GM21360 (cell line): ENCODE data around the gene MORC4.

Experiments used
- ATAC-seq: cut with Tn5 transposase; IDR thresholded peaks from one replicate; pipeline ENCODE4 v1.9.1; 2021; ENCODE audit warnings: mild to moderate bottlenecking, moderate library complexity; ENCODE audit not compliant: unreplicated experiment

Gene MORC4

DNA sequence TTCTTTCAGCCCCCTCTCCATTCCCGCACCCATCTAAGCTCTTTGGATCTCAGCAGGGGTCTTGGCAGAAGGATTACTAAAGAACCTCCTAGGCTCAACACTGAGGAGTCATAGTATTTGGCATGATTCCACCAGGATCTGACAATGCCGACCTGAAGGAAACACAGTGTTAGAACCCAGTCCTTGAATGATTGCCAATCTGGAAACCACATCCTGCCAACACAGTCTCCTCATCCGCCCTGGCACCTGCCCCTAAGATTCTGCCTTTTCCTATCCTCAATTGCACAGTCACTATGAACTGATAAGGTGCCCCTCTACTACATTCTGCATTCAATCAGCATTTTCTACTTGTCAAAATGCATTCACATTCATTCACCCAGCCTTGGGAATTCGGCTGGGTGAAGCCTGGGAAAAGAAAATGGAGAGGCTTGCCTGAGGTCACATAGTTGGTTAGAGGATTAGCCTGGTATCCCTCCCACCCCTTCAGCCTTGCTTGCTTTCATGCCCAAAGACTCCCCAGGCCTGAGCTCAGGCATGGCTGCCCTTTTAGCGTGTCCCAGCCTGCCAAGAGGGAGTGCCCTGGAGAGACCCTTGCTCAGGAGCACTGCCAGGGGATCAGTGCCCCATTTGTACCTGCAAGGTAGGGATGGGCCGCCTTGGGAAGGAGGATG is 82.0 kb downstream of the MORC4 start:
- no peak for ATAC-seq

DNA sequence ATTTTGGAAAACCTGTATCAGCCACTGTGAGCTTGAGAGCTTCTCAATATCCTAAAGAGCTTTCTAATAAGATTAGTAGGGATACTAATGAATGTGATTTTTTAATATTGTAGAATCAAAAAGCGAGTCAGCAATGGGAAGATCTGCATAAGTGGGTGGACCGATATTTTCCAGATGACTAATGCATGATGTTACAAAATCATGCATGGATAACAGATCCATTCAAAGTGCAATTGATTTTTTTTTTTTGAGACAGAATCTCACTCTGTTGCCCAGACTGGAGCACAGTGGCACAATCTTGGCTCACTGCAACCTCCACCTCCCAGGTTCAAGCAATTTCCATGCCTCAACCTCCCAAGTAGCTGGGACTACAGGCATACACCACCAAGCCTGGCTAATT is 87.1 kb downstream of the MORC4 start:
- no peak for ATAC-seq

GRCh38 chrX:106906361-106906760 is 93.7 kb downstream of the MORC4 start:
- ATAC-seq: no peak

DNA sequence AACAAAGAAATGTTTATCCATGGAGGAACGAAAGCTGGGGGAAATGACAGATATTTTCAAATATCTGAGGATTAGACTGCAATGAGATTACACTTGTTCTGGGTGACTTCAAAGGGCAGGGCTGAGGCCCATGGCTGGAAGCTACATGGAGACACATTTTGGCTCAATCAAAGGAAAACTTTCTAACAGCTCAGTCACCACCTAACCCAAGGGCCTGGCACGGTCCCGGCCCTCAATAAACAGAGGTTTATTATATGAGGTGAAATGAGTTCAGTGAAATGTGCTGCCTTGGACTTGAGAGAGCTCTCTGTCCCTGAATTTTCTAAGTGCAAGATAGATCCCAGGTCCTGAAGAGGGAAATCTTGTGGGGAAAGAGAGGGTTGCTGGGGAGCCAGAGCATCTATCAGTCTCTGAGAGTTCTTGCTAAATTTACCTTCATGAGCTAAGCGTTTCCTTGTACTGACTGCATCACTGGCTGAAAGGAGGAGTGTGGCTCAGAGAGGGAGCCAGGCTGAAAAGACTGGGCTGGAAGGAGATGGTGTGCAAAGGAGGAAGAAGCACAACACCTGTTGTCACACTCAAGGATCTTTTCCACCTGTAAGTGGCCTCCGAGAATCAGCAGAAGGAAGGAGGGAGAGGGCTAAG is 94.8 kb downstream of the MORC4 start:
- ATAC-seq: no peak

- no peak for ATAC-seq
These were observed 96.0 kb downstream of the MORC4 start for GRCh38 chrX:106903856-106904528.

DNA sequence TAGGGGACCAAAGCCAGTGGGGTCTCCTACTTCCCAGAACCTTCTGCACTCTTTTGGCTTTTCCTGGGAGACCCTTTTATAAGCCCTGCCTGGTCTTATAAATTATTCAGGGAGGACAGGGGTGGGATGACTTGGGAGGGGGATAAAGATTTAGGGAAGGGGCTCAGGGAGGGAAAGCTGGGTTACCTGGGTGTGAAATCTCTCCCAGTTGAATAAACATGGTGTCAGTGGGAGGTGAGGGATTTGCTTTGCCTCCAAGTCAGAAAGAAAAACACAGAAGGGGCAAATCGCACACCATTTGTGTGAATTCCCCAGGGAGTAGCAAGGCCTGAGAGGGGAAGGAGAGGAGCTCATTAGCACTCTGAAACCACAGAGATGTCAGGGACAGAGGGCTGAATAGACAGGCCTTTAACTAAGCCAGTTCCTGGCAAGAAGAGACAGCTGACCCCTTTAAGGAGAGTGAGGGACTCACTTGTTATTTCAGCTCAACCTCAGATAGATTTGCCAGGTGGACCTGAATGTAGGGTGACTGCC is 96.7 kb downstream of the MORC4 start, which contains the start of gene RIPPLY1:
RIPPLY1 (minus strand) TSS at position 51 of the 534 bp plus-strand sequence. CDS start 54 bp downstream, outside the sequence.
- ATAC-seq: no peak

DNA sequence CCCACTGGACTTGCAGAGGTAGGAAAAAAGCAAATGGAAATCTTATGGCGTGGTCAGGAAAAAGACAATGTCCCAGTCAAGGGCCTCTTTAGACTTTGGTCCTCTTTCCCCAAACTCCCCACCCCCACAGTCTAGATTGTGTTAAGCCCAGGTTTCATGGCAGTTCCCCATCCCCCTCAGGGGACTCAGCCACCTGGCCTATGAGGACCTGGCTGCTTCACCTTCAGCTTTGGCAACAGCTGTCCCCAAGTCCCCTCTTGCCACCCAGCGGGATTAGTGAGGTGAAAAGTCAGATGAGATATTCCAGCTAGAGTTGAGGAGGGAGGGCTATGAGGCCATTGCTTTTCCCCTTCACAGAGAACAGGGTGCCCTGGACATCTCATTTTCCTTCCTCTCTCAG is 97.3 kb downstream of the MORC4 start:
- no peak for ATAC-seq

GRCh38 chrX:106901781-106902219 is 98.2 kb downstream of the MORC4 start:
- no peak for ATAC-seq

- no peak for ATAC-seq
These were observed 98.7 kb downstream of the MORC4 start for GRCh38 chrX:106901341-106901740.

GRCh38 chrX:106899841-106900240 is 100.2 kb downstream of the MORC4 start:
- no peak for ATAC-seq

DNA sequence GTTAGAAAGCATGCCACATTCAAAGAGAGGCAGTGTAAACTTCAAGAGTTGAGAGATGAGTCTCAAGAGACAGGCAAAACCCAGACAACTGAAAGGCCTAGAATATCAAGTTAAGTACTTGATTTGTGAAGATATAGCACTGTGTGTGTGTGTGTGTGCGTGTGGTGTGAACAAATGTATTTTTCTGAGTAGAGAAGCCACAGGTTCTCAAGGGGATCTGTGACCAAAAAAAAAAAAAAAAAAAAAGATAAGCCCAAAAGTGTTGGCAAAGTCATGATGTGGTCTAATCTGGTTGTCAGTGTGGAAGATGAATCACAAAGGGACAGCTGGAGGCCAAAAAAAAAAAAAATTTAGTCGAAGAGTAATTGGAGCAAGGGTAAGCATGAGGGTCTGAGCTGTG is 100.7 kb downstream of the MORC4 start:
- ATAC-seq: no peak

GRCh38 chrX:106898462-106898861 is 101.5 kb downstream of the MORC4 start:
- ATAC-seq: peak; percentile 59

DNA sequence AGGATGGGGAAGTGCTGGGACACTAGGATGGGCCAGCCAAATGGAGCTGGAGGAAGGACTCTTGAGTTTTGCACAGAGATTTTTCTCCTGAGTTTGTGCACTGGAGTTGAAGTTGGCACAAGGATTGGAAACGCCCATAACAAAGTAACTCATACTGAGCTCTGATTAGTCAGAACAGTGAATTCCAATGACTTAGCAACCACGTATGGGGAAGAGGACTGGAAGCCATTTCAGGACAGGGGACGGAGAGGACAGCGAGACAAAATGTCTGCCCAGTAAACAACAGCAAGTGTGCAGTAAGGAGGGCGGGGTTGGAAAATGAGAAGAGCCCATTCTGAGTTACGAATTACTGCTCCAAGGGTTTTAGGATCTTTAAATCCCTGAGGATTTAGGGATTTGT is 102.8 kb downstream of the MORC4 start:
- ATAC-seq: no peak

- no peak for ATAC-seq
These were observed 105.0 kb downstream of the MORC4 start for GRCh38 chrX:106894978-106895452.

GRCh38 chrX:106894392-106894909 is 105.6 kb downstream of the MORC4 start:
- peak; percentile 81 for ATAC-seq

- ATAC-seq: no peak
These were observed 108.1 kb downstream of the MORC4 start for GRCh38 chrX:106891762-106892460.
